Measurements from ENCODE around the gene NYNRIN. TPM values are rescaled to one million over a fixed set of nuclear protein-coding genes. Genes with fewer than 3 reads are reported as not detected.

Gene NYNRIN
- polyA plus RNA-seq, 1 donor from 2014 or later, result 5.7 TPM

- H3F3A ChIP-seq (ENCODE audit: insufficient read depth, low read length, poor library complexity, severe bottlenecking), result no peaks in the 10 kb centered on the region
- H3K4me3 ChIP-seq (ENCODE audit: low read length), result no peak overlapping the region
- no peaks in the 10 kb centered on the region for H3K9me3 ChIP-seq (ENCODE audit: low read length)
- peaks cover 11% of the 10 kb centered on the region for H3K27me3 ChIP-seq (ENCODE audit: insufficient read depth, low read depth, low read length)
- H3K4me2 ChIP-seq (ENCODE audit: low read length), result no peak overlapping the region
- H2AFZ ChIP-seq (ENCODE audit: low read depth, low read length), result no peak overlapping the region
- H3K36me3 ChIP-seq (ENCODE audit: insufficient read depth, low read length), result no peaks in the 10 kb centered on the region
- H4K20me1 ChIP-seq (ENCODE audit: insufficient read depth), result no peaks in the 10 kb centered on the region
- H3K9ac ChIP-seq (ENCODE audit: low read length), result no peak overlapping the region
- H3K79me2 ChIP-seq (replicated peaks; ENCODE audit: insufficient read depth, low read length), result no peaks in the 10 kb centered on the region
- TF ChIP-seq POLR2AphosphoS5 (IDR thresholded peaks at IDR 0.05) (no peak), SMC3 (conservative IDR thresholded peaks at IDR 0.05; ENCODE audit: poor library complexity) (no peak), EZH2 (IDR thresholded peaks at IDR 0.05; ENCODE audit: borderline replicate concordance, insufficient read depth, low read length, poor library complexity, severe bottlenecking) (no peak), TAF1 (IDR thresholded peaks at IDR 0.05; ENCODE audit: low read depth) (no peak), MXI1 (conservative IDR thresholded peaks at IDR 0.05; ENCODE audit: poor library complexity, severe bottlenecking) (no peak), REST (IDR thresholded peaks at IDR 0.05; ENCODE audit: borderline replicate concordance) (no peak), CTCF (IDR thresholded peaks at IDR 0.05; ENCODE audit: poor library complexity, severe bottlenecking) (no peak), RAD21 (conservative IDR thresholded peaks at IDR 0.05) (no peak)
- H3K27ac ChIP-seq (ENCODE audit: low read length), result no peak overlapping the region
- no peaks in the 10 kb centered on the region for H3K9me2 ChIP-seq (ENCODE audit: insufficient read depth, low read length)
Measured at GRCh38 chr14:24355009-24355408, 43.8 kb upstream of the NYNRIN start.

GRCh38 chr14:24356208-24356607, 42.6 kb upstream of the NYNRIN start:
- Histone ChIP-seq H3K9me3 (ENCODE audit: low read length) (no peaks in the 10 kb centered on the region), H4K20me1 (ENCODE audit: insufficient read depth) (no peaks in the 10 kb centered on the region), H3K79me2 (replicated peaks; ENCODE audit: insufficient read depth, low read length) (no peaks in the 10 kb centered on the region), H3K27ac (ENCODE audit: low read length) (no peak overlapping the region), H3K9me2 (ENCODE audit: insufficient read depth, low read length) (no peaks in the 10 kb centered on the region), H3K4me2 (ENCODE audit: low read length) (no peak overlapping the region), H3K27me3 (ENCODE audit: insufficient read depth, low read depth, low read length) (peaks cover 11% of the 10 kb centered on the region), H2AFZ (ENCODE audit: low read depth, low read length) (no peak overlapping the region), H3K4me3 (ENCODE audit: low read length) (no peak overlapping the region), H3K9ac (ENCODE audit: low read length) (no peak overlapping the region), H3K36me3 (ENCODE audit: insufficient read depth, low read length) (no peaks in the 10 kb centered on the region), H3F3A (ENCODE audit: insufficient read depth, low read length, poor library complexity, severe bottlenecking) (no peaks in the 10 kb centered on the region)
- TF ChIP-seq MXI1 (conservative IDR thresholded peaks at IDR 0.05; ENCODE audit: poor library complexity, severe bottlenecking) (no peak), RAD21 (conservative IDR thresholded peaks at IDR 0.05) (no peak), POLR2AphosphoS5 (IDR thresholded peaks at IDR 0.05) (no peak), REST (IDR thresholded peaks at IDR 0.05; ENCODE audit: borderline replicate concordance) (no peak), SMC3 (conservative IDR thresholded peaks at IDR 0.05; ENCODE audit: poor library complexity) (no peak), TAF1 (IDR thresholded peaks at IDR 0.05; ENCODE audit: low read depth) (no peak), CTCF (IDR thresholded peaks at IDR 0.05; ENCODE audit: poor library complexity, severe bottlenecking) (no peak), EP300 (conservative IDR thresholded peaks at IDR 0.05; ENCODE audit: poor library complexity, severe bottlenecking) (no peak), EZH2 (IDR thresholded peaks at IDR 0.05; ENCODE audit: borderline replicate concordance, insufficient read depth, low read length, poor library complexity, severe bottlenecking) (no peak)

Data from neural cell (in vitro differentiated cells).